Activated CD4-positive, CD25-positive, alpha-beta regulatory T cell treated with anti-CD3 and anti-CD28 coated beads, Interleukin-2, amount 50 U/mL, for 72 hours (primary cell): Measurements from ENCODE around the gene CORO7.

ENCODE experiments used
- DNase-seq: peaks from one replicate; pipeline ENCODE4 v3.0.0; 2021

The CORO7 gene

DNA sequence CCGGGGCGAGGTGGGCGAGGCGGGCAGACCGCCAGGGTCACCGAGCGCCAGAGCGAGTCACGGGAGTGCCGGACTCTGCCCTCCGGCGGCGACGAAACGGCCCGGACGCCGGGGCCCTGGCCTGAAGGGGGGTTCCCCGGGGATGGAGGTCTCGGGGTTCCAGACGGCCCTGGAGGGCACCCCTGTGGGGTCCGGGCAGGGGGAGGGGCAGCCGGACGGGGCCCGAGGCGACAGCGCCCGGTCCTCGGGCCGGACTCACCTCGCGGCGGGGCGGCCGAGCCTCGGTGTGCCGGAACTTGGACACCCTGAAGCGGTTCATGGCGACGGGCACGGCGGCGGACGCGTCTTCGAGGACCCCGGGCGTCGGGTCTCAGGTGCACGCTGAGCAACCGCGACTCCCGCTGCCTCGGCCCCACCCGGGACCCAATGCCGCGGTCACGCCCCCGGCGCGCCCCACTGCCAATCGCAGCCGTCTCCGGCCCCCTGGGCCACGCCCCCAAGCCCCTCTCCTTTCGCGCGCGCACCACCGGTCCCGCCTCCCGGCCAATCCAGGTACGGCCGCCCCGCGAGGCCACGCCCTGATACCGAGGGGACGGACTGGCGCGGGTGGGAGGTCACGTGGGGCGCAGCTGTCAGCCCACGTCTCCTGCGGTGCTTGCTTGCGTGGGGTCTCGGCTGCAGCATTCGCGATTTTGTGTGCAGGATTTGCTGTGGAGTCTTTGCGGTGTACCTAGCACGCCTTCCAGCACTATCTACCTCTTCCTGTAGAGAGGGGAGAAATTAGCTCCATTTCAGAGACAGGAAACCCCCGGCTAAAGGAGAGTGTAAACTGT, at the start of gene CORO7:
CORO7 (minus strand) TSS at position 397 of the 833 bp plus-strand sequence; CDS start at position 319, 78 bp downstream.
- DNase-seq: peak; percentile 98

DNA sequence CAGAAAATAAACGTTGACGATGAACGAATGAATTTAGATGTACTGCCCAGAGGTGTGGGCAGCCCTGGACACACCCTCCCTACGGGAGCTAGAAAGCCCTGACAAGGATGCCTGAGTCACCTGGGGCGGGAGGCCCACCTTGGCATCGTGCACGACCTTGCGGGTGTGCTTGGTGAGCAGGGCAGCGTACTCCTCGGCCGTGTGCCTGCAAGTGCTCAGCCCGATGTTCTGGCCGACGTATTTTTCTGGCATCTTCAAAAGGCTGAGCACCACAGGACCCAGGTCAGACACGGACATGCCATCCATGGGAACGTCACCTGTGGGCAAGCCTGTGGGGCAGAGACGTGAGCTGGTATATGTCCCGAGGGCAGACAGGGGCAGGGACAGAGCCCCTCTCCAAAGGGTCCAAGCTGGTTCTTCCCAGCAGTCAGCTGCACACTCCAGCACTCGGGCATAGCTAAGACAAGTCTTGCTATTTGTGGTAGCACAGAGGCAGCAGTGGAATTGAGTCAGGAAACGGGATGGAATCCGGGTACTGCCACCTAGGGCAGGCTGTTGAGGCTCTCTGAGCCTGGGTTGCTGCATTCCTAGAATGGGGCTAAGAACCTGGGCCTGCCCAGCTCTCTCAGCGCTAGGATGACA, 47.2 kb upstream of the CORO7 start:
- no peak for DNase-seq

DNA sequence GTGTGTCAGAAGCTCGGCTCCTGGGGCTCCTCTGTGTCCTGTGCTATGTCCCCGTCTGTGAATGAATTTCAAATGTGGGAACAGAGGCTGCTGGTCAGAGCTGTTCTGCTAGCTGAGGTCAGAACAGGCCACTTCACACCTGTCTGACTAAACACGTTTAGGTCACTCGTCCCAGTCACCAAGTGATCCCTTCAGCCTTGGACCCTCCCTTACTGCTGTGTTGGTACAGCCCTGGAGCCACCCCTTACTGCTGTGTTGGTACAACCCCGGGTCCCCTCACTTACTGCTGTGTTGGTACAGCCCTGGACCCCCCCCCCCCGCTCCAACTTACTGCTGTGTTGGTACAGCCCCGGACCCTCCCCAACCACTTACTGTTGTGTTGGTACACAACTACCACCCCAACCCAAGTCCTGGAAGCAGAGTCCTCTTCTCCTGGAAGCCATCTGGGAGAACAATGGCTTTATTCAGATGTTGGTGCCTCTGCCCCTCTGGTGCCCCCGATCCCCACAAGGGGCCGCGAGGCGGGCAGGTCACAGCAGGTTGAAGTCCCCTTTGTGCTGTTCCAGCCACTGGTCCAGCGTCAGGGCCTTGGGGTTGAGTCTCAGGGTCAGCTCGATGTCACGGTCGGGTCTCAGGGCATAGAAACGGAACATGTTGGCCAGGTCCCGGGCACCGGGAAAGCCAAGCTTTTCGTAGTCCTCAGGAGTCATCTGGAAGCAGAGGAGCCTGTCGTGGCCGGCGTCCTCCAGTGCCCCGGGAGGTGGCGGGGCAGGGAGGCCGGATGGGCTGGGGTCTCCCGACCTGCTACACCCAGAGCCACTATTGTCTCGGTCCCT, 45.1 kb upstream of the CORO7 start:
- no peak for DNase-seq

- DNase-seq: no peak
These were observed 44.5 kb upstream of the CORO7 start for GRCh38 chr16:4460936-4461249.

DNA sequence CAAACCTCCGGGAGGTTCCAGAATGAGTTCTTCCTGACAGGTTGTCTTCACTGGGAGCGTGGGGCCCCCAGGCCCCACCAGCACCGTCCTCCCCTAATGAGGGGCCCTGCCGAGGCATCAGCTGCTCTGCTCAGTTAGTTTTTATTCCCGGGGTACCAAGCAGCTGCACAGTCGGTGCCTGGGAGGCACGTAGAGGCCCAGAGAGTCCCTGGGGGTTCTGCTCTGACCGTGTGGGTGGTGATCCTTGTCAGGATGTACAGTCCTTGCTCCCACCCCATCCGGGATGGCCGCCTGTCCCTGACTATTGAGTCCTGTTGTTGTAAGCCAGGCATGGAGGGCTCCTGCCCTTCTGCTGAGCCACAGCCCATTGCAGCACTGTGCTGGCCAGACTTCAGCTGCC, 39.6 kb upstream of the CORO7 start:
- no peak for DNase-seq

DNA sequence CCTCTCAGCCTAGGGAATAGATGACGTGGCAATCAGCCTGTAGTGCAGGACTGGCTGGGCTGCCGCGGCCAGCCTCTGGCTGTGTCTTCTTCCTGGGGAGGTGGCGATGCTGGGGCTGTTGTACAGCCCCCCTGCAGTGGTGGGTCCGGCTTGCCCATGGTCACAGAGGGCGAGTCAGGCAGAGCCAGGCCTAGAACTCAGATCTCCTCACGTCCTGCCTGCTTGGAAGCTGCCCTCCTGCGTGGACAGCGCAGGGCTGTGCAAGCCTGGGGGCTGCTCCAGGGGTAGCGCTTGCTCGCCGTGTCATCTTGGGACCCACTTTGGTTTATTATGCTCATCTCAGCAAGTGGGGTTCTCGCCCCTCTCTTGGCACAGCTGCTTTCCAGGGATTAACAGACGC, 38.7 kb upstream of the CORO7 start:
- no peak for DNase-seq

- DNase-seq: no peak
These were observed 38.2 kb upstream of the CORO7 start for GRCh38 chr16:4454623-4455022.

GRCh38 chr16:4452674-4453073, 36.3 kb upstream of the CORO7 start:
- no peak for DNase-seq

DNA sequence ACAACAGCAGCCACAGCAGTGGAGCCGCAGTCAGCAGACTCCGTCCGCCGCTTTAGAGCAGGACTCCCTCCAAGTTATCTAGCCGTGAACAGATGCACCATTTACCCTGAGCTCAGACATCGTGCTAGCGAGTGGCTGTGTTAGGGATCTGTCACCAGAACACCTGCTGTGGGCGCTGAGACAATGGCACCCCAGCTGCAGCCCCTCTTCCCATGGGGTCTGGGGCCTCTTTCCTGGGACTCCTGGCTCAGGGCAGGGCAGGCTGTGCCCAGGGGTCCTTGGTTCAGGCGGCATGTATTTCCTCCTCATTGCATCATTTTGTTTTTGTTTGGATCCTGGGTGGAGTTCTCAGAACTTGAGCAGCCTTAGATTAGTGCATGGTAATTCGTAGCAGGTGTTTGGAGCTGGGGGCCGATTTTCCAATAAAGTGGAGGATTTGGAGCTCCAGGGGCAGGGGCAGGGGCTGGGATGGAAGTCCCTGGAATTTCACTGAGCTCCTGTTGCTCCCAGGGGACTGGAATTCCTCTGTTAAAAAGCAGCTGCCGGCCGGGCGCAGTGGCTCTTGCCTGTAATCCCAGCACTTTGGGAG, 34.6 kb upstream of the CORO7 start:
- DNase-seq: no peak

DNA sequence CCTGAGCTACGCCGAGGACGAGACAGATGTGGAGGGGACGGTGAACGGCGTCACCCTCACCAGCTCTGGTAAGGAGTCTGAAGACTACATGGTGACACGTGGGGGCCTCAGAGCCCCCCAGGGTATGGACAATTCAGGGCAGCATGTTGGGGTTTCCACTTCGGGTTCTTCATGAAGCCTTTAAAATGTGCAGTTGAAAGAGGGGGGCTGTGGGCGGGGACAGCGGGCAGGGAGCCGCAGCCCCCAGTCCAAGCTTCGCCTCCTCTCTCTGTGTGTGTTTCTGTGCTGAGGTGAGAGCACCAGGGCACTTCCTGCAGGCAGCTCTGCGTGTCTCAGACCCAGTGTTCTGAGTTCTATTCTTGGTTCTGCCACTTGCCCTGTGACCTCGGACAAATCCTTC, 34.0 kb upstream of the CORO7 start:
- DNase-seq: no peak

DNA sequence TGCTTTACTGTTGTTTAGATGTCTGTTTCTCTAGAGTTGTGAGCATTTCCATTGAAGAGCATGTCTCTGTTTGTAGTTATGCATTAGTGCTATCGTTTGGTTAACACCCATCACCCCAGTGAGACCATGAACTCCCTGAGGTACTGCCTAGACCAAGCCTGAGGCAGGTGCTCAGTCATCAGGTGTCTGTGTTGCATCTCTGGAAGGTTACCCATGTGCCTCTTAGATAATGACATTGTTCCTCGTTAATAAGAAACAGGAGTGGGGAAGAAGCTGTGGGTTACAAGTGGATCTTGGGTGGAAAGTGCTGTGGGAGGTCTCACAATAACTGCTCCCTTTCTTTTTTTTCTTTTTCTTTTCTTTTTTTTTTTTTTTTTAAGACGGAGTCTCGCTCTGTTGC, 27.6 kb upstream of the CORO7 start:
- no peak for DNase-seq

DNA sequence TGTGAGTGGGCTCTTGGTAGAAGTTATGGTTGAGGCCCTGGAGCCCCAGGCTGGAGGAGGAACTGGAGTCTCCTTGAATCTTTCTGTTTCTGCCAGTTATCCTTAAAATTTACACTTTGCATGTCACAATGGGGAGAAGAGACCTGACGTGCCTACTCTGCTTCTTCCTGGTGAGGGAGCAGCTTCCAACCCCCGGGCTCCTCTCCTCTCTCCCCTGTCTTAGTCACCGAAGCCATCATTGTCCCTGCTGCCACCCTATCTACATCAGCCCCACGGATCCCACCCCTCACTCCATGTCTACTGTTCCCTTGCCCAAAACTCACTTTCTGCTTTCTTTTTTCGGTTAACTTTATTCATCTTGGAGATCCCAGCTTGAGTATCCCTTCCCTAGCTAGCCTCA, 26.9 kb upstream of the CORO7 start:
- no peak for DNase-seq

DNA sequence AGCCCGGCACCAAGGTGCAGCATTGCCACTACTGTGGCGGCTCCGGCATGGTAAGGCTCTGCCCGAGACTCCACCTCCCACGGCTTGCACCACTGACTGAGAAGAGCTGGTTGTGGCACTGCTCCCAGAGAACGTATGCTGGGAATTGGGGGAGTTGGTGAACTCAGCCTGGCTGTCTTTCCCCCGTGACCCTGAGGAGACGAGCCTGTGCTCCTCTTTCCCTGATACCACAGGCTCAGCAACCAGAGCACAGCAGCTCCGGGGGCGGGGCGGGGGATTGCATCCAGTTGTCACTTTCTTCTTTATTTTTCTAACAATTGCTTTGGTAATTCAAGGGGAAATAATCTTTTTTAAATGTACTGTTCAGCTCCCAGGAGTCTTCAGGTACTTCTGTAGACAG, 26.0 kb upstream of the CORO7 start:
- DNase-seq: no peak

DNA sequence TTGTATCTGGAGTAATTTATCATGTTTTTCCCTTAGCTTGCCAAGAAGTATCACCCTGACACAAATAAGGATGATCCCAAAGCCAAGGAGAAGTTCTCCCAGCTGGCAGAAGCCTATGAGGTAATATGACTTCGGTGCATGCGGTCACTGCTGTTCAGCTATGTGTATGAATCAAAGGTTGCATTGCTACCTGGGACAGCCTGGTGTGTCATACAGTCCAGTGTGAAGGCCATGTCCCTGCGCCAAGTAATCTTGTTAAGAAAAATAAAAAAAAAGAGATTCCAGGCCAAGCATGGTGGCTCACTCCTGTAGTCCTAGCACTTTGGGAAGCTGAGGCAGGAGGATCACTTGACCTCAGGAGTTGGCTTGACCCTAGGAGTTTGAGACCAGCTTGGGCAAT, 21.0 kb upstream of the CORO7 start:
- DNase-seq: no peak

GRCh38 chr16:4435337-4436067, 19.1 kb upstream of the CORO7 start:
- no peak for DNase-seq

DNA sequence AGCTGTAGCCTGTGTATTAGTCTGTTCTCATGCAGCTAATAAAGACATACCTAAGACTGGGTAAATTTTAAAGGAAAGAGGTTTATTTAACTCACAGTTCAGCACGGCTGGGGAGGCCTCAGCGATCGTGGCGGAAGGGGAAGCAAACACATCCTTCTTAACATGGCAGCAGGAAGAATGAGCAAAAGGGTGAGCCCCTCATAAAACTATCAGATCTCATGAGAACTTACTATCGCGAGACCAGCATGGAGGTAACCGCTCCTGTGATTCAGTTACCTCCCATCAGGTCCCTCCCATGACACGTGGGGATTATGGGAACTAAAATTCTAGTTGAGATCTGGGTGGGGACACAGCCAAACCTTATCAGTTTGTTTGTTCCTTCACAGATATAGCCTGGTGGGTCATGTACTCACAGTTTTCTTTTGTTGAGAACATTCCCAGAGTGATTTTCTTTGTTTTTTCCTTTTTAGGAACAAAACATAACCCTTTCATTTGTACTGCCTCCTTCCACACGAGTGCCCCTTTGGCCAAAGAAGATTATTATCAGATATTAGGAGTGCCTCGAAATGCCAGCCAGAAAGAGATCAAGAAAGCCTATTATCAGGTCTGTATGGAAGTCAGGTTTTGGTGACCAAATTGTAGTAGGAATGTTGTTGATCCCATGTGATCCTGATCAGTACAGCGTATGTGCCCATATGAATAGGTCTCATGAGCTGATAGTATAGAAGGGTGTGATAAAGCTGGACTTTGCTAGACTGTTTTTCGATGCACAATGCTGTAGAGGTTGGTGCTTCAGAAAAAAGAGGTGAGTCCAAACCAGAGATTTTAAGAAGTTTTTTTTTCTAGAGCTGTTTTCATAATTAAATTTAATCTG, 17.8 kb upstream of the CORO7 start:
- no peak for DNase-seq

DNA sequence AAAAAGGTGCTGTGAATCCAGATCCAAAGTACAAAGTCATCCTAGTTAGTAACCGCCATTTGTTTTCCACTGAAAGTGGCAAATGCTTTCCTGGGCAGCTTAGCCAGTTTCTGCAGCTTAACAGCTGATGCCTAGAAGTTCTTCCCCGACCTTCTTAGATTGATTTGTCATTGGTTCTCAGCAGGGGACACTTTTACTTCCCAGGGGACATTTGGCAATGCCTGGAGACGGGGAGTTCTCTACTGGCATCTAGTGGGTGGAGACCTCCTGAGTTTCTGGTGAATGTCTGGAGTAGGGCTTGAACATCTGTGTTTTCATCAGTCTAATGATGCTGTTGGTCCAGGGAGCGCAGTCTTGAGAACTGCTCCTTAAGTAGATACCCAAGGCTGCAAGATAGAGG, 16.8 kb upstream of the CORO7 start:
- DNase-seq: no peak

DNA sequence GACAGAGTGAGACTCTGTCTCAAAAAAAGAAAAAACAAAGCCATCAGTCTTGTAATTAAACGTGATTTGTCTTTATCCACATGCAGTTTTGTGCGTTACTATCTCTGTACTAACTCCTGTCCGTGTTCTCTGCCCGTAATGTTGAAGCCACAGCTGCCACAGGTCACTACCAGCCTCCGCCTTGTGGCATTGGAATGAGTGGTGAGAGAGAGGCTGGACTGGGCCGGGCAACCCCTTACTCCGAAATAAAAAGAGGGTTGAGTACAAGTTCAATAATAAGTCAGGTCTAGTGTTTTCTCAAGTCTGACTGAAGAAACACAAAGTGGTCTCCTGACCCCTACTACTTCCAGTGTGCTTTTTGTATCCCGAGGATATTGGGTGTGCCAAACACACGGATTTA, 14.6 kb upstream of the CORO7 start:
- DNase-seq: no peak

GRCh38 chr16:4428500-4428899, 12.1 kb upstream of the CORO7 start:
- no peak for DNase-seq

GRCh38 chr16:4426722-4427372, 10.5 kb upstream of the CORO7 start:
- DNase-seq: no peak

- DNase-seq: no peak
These were observed 9.8 kb upstream of the CORO7 start for GRCh38 chr16:4426021-4426684.
